ENCODE data around the gene LRRC45.

Gene LRRC45

GRCh38 chr17:82018989-82019689 is 4.0 kb upstream of the LRRC45 start:
- DNase-seq (ENCODE audit: low read depth in 2 of 2): no peak

GRCh38 chr17:82019690-82020571 is 3.2 kb upstream of the LRRC45 start:
- DNase-seq (ENCODE audit: low read depth in 2 of 2): peak; percentile 29 to 39

- DNase-seq (ENCODE audit: low read depth in 2 of 2): no peak
Observed at GRCh38 chr17:82020572-82021106, 2.5 kb upstream of the LRRC45 start.

- peak in 1 of 2 donors; percentile 23 for DNase-seq (ENCODE audit: low read depth in 2 of 2)
Observed at GRCh38 chr17:82021107-82021899, 1.8 kb upstream of the LRRC45 start.

- no peak for DNase-seq (ENCODE audit: low read depth in 2 of 2)
Observed at GRCh38 chr17:82021900-82022309, 1.2 kb upstream of the LRRC45 start.

GRCh38 chr17:82022310-82022980 is 660 bp upstream of the LRRC45 start, which contains the start of gene CENPX:
Gene CENPX (minus strand): TSS chr17:82022878. CDS start chr17:82022861, 17 bp downstream.
- no peak for DNase-seq (ENCODE audit: low read depth in 2 of 2)

GRCh38 chr17:82023447-82024241 is 539 bp downstream of the LRRC45 start:
- DNase-seq (ENCODE audit: low read depth in 2 of 2): no peak

- DNase-seq (ENCODE audit: low read depth in 2 of 2): no peak
Observed at GRCh38 chr17:82024859-82025258, 1.8 kb downstream of the LRRC45 start.

- no peak for DNase-seq (ENCODE audit: low read depth in 2 of 2)
Observed at GRCh38 chr17:82025401-82026107, 2.4 kb downstream of the LRRC45 start.

GRCh38 chr17:82028246-82028645 is 5.1 kb downstream of the LRRC45 start:
- DNase-seq (ENCODE audit: low read depth in 2 of 2): no peak

- no peak for DNase-seq (ENCODE audit: low read depth in 2 of 2)
Observed at GRCh38 chr17:82028966-82029365, 5.9 kb downstream of the LRRC45 start.

- DNase-seq (ENCODE audit: low read depth in 2 of 2): no peak
Observed at GRCh38 chr17:82029391-82029790, 6.3 kb downstream of the LRRC45 start.

- no peak for DNase-seq (ENCODE audit: low read depth in 2 of 2)
Observed at GRCh38 chr17:82029990-82030469, 6.9 kb downstream of the LRRC45 start.

- DNase-seq (ENCODE audit: low read depth in 2 of 2): peak; percentile 62 to 67
Observed at GRCh38 chr17:82030470-82031302, 7.6 kb downstream of the LRRC45 start.

- no peak for DNase-seq (ENCODE audit: low read depth in 2 of 2)
Observed at GRCh38 chr17:82031303-82031884, 8.3 kb downstream of the LRRC45 start, which contains the start of gene RAC3. Gene RAC3 (plus strand): TSS chr17:82031678. CDS start chr17:82031762, 84 bp downstream.

- no peak for DNase-seq (ENCODE audit: low read depth in 2 of 2)
Observed at GRCh38 chr17:82031885-82032627, 9.0 kb downstream of the LRRC45 start.

- DNase-seq (ENCODE audit: low read depth in 2 of 2): no peak
Observed at GRCh38 chr17:82033359-82034085, 10.4 kb downstream of the LRRC45 start.

All from stimulated activated CD8-positive, alpha-beta memory T cell treated with anti-CD3 and anti-CD28 coated beads, Interleukin-2, amount 100 ng/mL, for 1 hour (primary cell).